DND-41 (cell line): ENCODE results near the gene RMND1.

Experiments
- ATAC-seq: fragments of 200-7000 bp; cut with Tn5 transposase; 3 replicates; pipeline ENCODE4 v1.9.1; 2021; ENCODE audit warnings: low read depth; ENCODE audit not compliant: insufficient read depth
- DNase-seq: peaks from one replicate; pipeline ENCODE4 v3.0.0-alpha.2; 2020
- H2AFZ ChIP-seq: 2 replicates; pipeline ENCODE4 v1.6.0; 2012; ENCODE audit warnings: low read depth, low read length
- H3K27ac ChIP-seq: 2 replicates; pipeline ENCODE4 v1.5.1; 2012; ENCODE audit warnings: low read length, inconsistent platforms
- H3K27me3 ChIP-seq: fragments of 200-600 bp; sonication (generic); 2 replicates; pipeline ENCODE4 v1.6.0; 2012; ENCODE audit warnings: low read length, mild to moderate bottlenecking, inconsistent platforms; ENCODE audit not compliant: insufficient read depth, poor library complexity
- H3K36me3 ChIP-seq: 2 replicates; pipeline ENCODE4 v1.5.1; 2012; ENCODE audit warnings: low read length, inconsistent platforms; ENCODE audit not compliant: insufficient read depth
- H3K4me1 ChIP-seq: 2 replicates; pipeline ENCODE4 v1.5.1; 2012; ENCODE audit warnings: mild to moderate bottlenecking, low read length; ENCODE audit not compliant: insufficient read depth
- H3K4me2 ChIP-seq: 2 replicates; pipeline ENCODE4 v1.6.0; 2012; ENCODE audit warnings: mild to moderate bottlenecking, moderate library complexity, low read length, inconsistent platforms; ENCODE audit not compliant: insufficient read depth
- H3K4me3 ChIP-seq, 2 experiments: fragments of 200-600 bp in 1 of 2; shearing (Covaris generic) in 1 of 2; 2 replicates each; pipeline ENCODE4 v1.5.1; 2012 to 2016; ENCODE audit warnings: inconsistent platforms in 2 of 2, low read length in 2 of 2, mild to moderate bottlenecking in 2 of 2, low read depth in 1 of 2, moderate library complexity in 1 of 2
- H3K79me2 ChIP-seq: 2 replicates; pipeline ENCODE4 v1.6.0; 2012; ENCODE audit warnings: low read length, inconsistent platforms; ENCODE audit not compliant: insufficient read depth
- H3K9ac ChIP-seq: 2 replicates; pipeline ENCODE4 v1.6.0; 2012; ENCODE audit warnings: low read depth, mild to moderate bottlenecking, inconsistent platforms, low read length, moderate library complexity
- H3K9me3 ChIP-seq: 2 replicates; pipeline ENCODE4 v1.5.1; 2012; ENCODE audit warnings: low read length, moderate library complexity, mild to moderate bottlenecking, inconsistent platforms; ENCODE audit not compliant: insufficient read depth, severe bottlenecking
- H4K20me1 ChIP-seq: 2 replicates; pipeline ENCODE4 v1.6.0; 2012; ENCODE audit warnings: low read length; ENCODE audit not compliant: insufficient read depth
- CTCF ChIP-seq: IDR thresholded peaks from 2 replicates; pipeline ENCODE4 v1.5.1; 2012; ENCODE audit warnings: borderline replicate concordance, low read length, moderate library complexity, mild to moderate bottlenecking; ENCODE audit not compliant: poor library complexity, severe bottlenecking; ENCODE audit errors: extremely low read depth
- EZH2 ChIP-seq: IDR thresholded peaks from 3 replicates; pipeline ENCODE4 v1.6.1; 2012; ENCODE audit warnings: borderline replicate concordance, low read depth, mild to moderate bottlenecking, moderate library complexity, low read length, inconsistent platforms; ENCODE audit not compliant: severe bottlenecking

Gene RMND1

GRCh38 chr6:151478670-151479069, 26.7 kb upstream of the RMND1 start:
- no peaks in the 10 kb centered on the region for H3K79me2 ChIP-seq
- TF ChIP-seq EZH2 (no peak), CTCF (no peak)
- H3K36me3 ChIP-seq, result no peaks in the 10 kb centered on the region
- H2AFZ ChIP-seq, result no peak overlapping the region
- DNase-seq (no peak), ATAC-seq (no peak)
- no peak overlapping the region for H3K4me2 ChIP-seq
- H3K9me3 ChIP-seq, result no peaks in the 10 kb centered on the region
- no peak overlapping the region for H3K9ac ChIP-seq
- H3K27ac ChIP-seq, result no peak overlapping the region
- no peaks in the 10 kb centered on the region for H4K20me1 ChIP-seq
- peaks cover 7% of the 10 kb centered on the region for H3K4me1 ChIP-seq
- H3K4me3 ChIP-seq, result no peak overlapping the region
- no peaks in the 10 kb centered on the region for H3K27me3 ChIP-seq

GRCh38 chr6:151477726-151478125, 25.8 kb upstream of the RMND1 start:
- no peak for ATAC-seq
- no peak overlapping the region for H3K4me2 ChIP-seq
- no peaks in the 10 kb centered on the region for H3K36me3 ChIP-seq
- H3K79me2 ChIP-seq, result no peaks in the 10 kb centered on the region
- peaks cover 7% of the 10 kb centered on the region for H3K4me1 ChIP-seq
- no peaks in the 10 kb centered on the region for H3K27me3 ChIP-seq
- H3K27ac ChIP-seq, result no peak overlapping the region
- no peak overlapping the region for H3K4me3 ChIP-seq
- H2AFZ ChIP-seq, result no peak overlapping the region
- no peak for DNase-seq
- H4K20me1 ChIP-seq, result no peaks in the 10 kb centered on the region
- no peak overlapping the region for H3K9ac ChIP-seq
- TF ChIP-seq EZH2 (no peak), CTCF (no peak)
- no peaks in the 10 kb centered on the region for H3K9me3 ChIP-seq

GRCh38 chr6:151475653-151476523, 24.0 kb upstream of the RMND1 start:
- no peaks in the 10 kb centered on the region for H3K79me2 ChIP-seq
- H3K9me3 ChIP-seq, result no peaks in the 10 kb centered on the region
- no peaks in the 10 kb centered on the region for H3K27me3 ChIP-seq
- H2AFZ ChIP-seq, result peak overlapping the region; percentile 23
- H3K9ac ChIP-seq, result no peak overlapping the region
- no peaks in the 10 kb centered on the region for H4K20me1 ChIP-seq
- DNase-seq, result peak; percentile 42
- H3K36me3 ChIP-seq, result no peaks in the 10 kb centered on the region
- ATAC-seq, result peak; percentile 50; the same call in 1 of the 3 replicates
- H3K27ac ChIP-seq, result no peak overlapping the region
- peaks cover 7% of the 10 kb centered on the region for H3K4me1 ChIP-seq
- TF ChIP-seq CTCF, result peak; percentile 82
- no peak for TF ChIP-seq EZH2
- H3K4me2 ChIP-seq, result peak overlapping the region; percentile 13; the same call in 1 of the 2 replicates
- H3K4me3 ChIP-seq, result no peak overlapping the region
